RWPE2 (cell line): ENCODE results near the gene SNX7.

Source experiments
- ATAC-seq: fragments of 200-7000 bp; cut with Tn5 transposase; 3 replicates; pipeline ENCODE4 v1.9.1; 2021; ENCODE audit warnings: low read depth
- DNase-seq: peaks from one replicate; pipeline ENCODE4 v3.0.0-alpha.2; 2020; ENCODE audit warnings: low spot score
- H3K27ac ChIP-seq: fragments of 450-650 bp; 2 replicates; pipeline ENCODE4 v1.5.1; 2017; ENCODE audit warnings: mild to moderate bottlenecking; ENCODE audit not compliant: poor library complexity, severe bottlenecking
- H3K27me3 ChIP-seq: fragments of 250-450 bp; sonication (Bioruptor Pico); 2 replicates; pipeline ENCODE4 v1.5.1; 2021; ENCODE audit warnings: mild to moderate bottlenecking, moderate library complexity; ENCODE audit not compliant: insufficient read depth, poor library complexity, severe bottlenecking
- H3K36me3 ChIP-seq: fragments of 250-450 bp; sonication (Bioruptor Pico); 2 replicates; pipeline ENCODE4 v1.5.1; 2020; ENCODE audit warnings: low read depth, mild to moderate bottlenecking, moderate library complexity
- H3K4me1 ChIP-seq: fragments of 250-450 bp; sonication (Bioruptor Pico); 2 replicates; pipeline ENCODE4 v1.5.1; 2021; ENCODE audit warnings: mild to moderate bottlenecking, moderate library complexity; ENCODE audit not compliant: insufficient read depth, poor library complexity, severe bottlenecking
- H3K4me3 ChIP-seq: fragments of 250-450 bp; sonication (Bioruptor Pico); 2 replicates; pipeline ENCODE4 v1.5.1; 2021; ENCODE audit warnings: mild to moderate bottlenecking, moderate library complexity; ENCODE audit not compliant: severe bottlenecking
- H3K9me3 ChIP-seq: fragments of 250-450 bp; sonication (Bioruptor Pico); 2 replicates; pipeline ENCODE4 v1.5.1; 2021; ENCODE audit warnings: mild to moderate bottlenecking, moderate library complexity; ENCODE audit not compliant: severe bottlenecking
- CTCF ChIP-seq: fragments of 450-650 bp; IDR thresholded peaks from one replicate; pipeline ENCODE4 v1.5.1; 2017; ENCODE audit warnings: mild to moderate bottlenecking, moderate library complexity; ENCODE audit not compliant: poor library complexity, severe bottlenecking

The SNX7 gene

GRCh38 chr1:98732985-98733781, 71.7 kb downstream of the SNX7 start:
- DNase-seq (no peak), ATAC-seq (no peak)
- Histone ChIP-seq H3K4me3 (no peak overlapping the region), H3K27ac (no peak overlapping the region), H3K27me3 (no peaks in the 10 kb centered on the region), H3K9me3 (no peaks in the 10 kb centered on the region), H3K4me1 (no peaks in the 10 kb centered on the region), H3K36me3 (no peaks in the 10 kb centered on the region)
- no peak for TF ChIP-seq CTCF

GRCh38 chr1:98733782-98734112, 72.2 kb downstream of the SNX7 start:
- DNase-seq (no peak), ATAC-seq (no peak)
- Histone ChIP-seq H3K4me1 (no peaks in the 10 kb centered on the region), H3K9me3 (no peaks in the 10 kb centered on the region), H3K27ac (no peak overlapping the region), H3K36me3 (no peaks in the 10 kb centered on the region), H3K4me3 (no peak overlapping the region), H3K27me3 (no peaks in the 10 kb centered on the region)
- no peak for TF ChIP-seq CTCF

GRCh38 chr1:98735756-98736155, 74.2 kb downstream of the SNX7 start:
- TF ChIP-seq CTCF: no peak
- Histone ChIP-seq H3K27me3 (no peaks in the 10 kb centered on the region), H3K9me3 (no peaks in the 10 kb centered on the region), H3K27ac (no peak overlapping the region), H3K36me3 (no peaks in the 10 kb centered on the region; the same call in 1 of the 2 replicates), H3K4me1 (peaks cover 15% of the 10 kb centered on the region), H3K4me3 (no peak overlapping the region)
- DNase-seq (no peak), ATAC-seq (no peak)

- no peak for TF ChIP-seq CTCF
- H3K27me3 ChIP-seq: no peaks in the 10 kb centered on the region
- ATAC-seq (no peak), DNase-seq (no peak)
- no peak overlapping the region for H3K4me3 ChIP-seq
- peaks cover 6% of the 10 kb centered on the region; the same call in 1 of the 2 replicates for H3K36me3 ChIP-seq
- H3K9me3 ChIP-seq: no peaks in the 10 kb centered on the region
- H3K4me1 ChIP-seq: peaks cover 20% of the 10 kb centered on the region
- no peak overlapping the region for H3K27ac ChIP-seq
Observed at GRCh38 chr1:98737835-98738234, 76.3 kb downstream of the SNX7 start.

- DNase-seq: peak; percentile 63
- H3K27me3 ChIP-seq: no peaks in the 10 kb centered on the region
- TF ChIP-seq CTCF: no peak
- no peaks in the 10 kb centered on the region for H3K9me3 ChIP-seq
- no peak overlapping the region for H3K4me3 ChIP-seq
- peaks cover 6% of the 10 kb centered on the region; the same call in 1 of the 2 replicates for H3K36me3 ChIP-seq
- H3K27ac ChIP-seq: peak overlapping the region; percentile 75
- peak; percentile 100 for ATAC-seq
- peaks cover 20% of the 10 kb centered on the region for H3K4me1 ChIP-seq
Observed at GRCh38 chr1:98739762-98740161, 78.2 kb downstream of the SNX7 start.
